HG02981 (cell line): ENCODE data around the gene TIMM10.

Experiments
- ATAC-seq: cut with Tn5 transposase; IDR thresholded peaks from one replicate; pipeline ENCODE4 v1.9.1; 2021; ENCODE audit warnings: mild to moderate bottlenecking, moderate library complexity; ENCODE audit not compliant: unreplicated experiment

Gene TIMM10, protein sequence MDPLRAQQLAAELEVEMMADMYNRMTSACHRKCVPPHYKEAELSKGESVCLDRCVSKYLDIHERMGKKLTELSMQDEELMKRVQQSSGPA

DNA sequence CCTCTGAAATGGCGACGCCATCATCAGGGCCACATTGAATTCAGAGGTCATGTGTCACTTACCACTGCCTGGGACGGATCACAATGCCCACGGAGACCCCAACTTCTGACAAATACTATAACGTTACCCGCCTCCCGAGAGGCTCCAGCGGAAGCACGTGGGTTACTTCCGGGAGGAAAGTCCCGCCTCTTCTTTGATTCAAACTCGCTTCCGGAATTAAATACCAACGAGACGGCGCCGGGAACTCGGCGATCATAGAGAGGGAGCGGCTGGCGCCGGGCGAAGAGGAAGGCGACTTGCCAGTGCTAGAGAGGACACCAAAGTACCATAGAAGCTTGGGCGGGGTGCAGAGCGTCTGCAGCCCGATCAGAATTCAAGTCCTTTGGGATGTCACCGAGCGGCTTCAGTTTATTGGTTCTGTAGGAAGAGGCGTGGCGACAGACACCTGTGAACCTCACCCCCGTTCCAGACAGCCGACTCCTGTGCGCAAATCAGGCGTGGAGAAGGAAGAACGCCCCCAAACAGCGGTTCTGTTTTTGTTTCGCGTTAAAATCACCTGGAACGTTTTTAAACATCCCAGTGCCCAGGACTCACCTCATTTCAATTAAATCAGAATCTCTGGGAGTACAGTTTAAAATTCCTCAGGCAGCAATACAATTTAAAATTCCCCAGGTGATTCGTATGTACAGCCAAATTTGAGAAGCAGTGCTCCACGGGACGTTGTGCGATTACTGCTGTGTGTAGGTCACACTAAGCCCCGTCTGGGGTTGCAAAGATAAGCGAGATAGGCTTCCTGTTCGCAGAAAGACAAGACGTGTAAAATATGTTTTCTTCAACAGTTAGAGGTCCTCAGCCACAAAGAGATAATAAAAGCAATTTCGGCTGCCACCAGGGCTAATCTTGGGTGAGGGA, at the start of gene TIMM10:
TSS of gene TIMM10 (minus strand) at position 159 of the 912 bp plus-strand sequence. CDS start 565 bp downstream, outside the sequence.
- peak; percentile 99 for ATAC-seq

DNA sequence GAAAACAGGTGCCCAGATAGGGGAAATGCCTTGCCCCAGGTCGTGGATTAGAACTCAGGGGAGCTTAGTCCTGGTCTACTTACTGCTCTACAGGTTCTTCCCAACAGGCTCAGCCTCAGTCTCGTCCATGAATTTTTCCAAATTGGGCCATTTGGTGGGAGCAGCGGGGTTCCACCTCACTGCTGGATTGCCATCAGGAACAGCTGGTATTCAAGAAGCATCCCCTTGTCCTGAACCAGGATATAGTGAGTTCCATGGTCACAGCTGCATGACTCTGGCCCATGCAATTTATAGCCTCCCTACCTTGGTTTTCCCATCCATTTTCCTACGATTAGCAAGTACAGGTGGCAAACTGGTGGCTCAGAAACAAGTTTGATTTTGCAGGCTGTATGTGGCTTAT, 43.5 kb upstream of the TIMM10 start:
- no peak for ATAC-seq

DNA sequence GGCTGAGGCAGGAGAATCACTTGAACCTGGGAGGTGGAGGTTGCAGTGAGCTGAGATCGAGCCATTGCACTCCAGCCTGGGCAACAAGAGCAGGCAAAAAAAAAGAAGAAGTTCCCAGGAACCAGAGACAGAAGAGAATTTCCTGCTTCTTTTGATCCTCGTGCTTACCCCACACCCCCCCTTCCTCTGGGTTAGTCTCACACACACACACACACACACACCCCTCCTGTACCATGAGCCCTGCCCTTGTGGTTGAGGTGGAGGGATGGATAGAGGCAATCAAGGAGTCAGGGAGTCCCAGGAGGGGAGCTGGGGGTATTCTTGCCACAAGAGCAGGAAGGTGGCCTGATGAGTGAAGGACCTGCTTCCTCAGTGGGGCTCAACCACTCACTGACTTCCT, 41.1 kb upstream of the TIMM10 start:
- ATAC-seq = no peak

DNA sequence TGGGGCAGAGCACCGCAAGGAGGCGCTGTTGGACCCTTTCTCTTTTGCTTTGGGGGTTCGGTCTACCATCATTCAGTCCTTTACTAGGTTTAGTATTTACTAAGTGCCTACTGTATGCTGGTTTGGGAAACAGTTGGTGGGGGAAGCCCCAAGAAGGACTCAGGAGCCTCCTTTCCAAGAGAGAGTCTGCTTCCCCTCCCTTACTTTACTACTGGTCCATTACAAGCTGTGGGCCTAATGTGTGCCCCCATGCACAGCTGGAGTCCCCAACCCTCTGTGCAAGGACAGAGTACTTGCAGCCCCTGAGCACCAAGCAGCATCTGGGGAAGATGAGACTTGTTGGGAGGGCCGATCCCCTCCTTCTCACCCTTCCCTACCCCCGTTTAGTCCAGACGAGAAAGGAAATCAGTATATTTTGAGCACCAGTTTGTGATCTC, 37.8 kb upstream of the TIMM10 start:
- peak; percentile 6 for ATAC-seq

DNA sequence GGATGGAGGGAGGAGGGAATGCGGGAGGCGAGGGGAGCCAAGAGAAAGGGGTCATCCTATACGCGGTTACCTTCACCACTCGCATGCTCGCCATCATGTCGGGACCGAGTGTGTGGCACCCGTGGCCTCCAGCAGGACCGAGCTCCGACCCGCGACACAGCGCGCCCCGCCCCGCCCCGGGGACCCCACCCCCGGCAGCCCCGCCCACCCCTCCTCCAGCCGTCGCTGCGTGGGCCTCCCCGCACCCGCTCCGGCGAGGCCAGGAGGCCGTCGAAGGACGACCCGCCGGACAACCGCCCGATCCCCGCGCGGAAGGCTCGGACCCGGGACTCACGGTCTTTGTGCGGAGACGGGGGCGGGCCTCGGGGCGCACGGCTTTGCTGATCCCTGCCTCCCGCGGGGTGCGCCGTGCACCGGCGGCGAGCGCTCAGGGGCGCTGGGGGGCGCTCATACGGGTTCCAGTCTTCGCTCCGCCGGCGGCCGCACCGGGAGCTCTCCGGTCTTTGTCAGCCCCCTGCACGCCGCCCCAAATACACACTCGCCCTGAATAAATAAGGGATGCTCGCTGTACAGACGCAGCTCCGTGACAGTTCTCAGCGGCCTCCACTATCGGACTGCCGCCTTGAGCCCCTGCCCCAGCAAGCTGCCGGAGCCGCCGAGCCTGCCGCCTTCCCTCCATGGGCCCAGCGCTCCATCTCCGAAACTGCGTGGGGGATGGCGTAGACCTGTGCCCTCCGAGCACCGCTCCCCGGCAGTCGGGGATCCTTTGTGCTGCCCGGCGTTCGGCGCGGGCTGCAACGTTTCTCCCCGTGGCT, 37.2 kb upstream of the TIMM10 start, which contains the start of gene UBE2L6:
TSS of gene UBE2L6 (minus strand) at position 158 of the 815 bp plus-strand sequence. CDS start at position 97, 61 bp downstream.
- peak; percentile 68 for ATAC-seq

DNA sequence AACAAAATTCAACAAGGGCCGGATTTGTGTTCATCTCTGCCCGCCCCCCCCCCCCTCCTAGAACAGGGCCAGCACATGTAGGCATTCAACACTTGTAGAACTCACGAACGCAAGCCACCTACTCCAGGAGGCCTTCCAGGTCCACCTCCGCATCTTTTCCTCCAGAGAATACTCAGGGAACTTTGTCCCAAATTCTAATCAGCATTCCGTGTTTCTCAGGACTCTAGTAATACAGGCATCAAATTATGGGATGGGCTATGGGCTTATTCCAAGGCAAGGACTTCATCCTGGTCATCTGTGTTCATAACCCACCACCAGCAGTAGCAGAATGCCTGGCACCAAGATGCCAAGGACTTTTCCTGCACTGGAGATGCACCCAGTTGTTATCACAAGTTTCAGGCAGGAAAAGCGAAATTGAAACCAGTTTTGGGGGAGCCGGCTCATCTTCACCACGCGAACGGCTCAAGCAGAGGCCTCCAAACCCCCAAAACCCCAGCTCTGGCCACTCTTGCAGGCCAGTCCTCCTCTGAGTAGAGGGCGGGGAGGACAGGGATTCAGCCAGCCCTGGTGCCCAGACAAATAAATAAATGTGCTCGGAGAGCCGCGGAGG, 36.5 kb upstream of the TIMM10 start:
- peak; percentile 1 for ATAC-seq

DNA sequence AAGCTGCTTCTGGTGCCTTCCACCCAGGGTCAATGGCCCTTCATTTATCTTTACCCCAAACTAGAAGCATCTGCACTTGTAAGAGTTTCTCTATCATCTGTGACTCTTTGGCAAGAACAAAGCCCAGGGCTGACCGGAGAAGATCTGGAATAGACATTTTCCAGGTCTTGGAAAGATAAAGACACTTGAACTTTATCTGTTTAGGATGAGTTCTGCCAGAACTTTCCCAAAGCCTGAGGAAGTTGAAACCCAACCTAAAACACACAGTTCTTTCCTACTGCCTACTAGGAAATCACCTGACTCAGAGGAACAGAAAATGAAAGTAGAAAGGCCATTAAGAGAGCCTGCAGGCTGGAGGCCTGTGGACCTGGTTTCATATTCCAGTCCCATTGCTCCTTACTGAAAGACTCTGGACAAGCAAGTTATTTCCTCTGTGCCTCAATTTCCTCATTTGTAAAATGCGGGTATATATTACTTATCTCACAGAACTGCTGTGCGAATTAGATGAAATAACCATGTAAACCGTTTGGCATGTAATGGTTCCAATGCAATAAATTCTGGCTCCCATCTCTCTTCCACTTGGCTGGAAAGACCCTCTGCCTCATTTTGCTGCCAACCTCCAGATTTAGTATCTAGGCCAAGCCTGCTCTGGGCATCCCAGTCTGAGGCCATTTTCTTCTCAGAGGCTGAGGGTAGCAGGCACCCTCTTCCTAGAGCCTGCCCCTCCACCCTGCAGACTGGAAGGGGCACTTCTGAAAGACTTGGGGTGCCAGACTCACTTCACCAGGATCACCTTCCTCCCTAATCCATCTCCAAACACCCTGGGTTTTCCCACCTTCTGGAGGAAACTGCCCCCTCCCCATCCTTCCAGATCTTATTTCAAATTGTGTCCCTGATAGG, 35.7 kb upstream of the TIMM10 start:
- ATAC-seq = peak; percentile 64

DNA sequence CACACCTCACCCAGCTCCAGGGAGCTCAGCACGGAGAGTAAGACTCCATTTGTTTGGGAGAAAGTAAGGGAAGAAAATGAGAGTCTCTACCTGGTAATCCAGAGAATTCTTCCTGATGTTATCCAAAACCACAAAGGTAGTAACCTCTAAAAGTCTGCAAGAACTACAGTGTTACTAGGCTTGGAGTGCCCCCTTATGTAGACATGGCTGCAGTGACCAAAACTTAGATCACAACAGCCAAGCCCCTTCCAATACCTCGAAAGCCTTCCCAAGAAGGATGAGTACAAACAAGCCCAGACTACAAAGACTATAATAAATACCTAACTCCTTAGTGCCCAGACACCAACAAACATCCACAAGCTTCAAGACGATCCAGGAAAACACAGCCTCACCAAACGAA, 32.0 kb upstream of the TIMM10 start:
- no peak for ATAC-seq

DNA sequence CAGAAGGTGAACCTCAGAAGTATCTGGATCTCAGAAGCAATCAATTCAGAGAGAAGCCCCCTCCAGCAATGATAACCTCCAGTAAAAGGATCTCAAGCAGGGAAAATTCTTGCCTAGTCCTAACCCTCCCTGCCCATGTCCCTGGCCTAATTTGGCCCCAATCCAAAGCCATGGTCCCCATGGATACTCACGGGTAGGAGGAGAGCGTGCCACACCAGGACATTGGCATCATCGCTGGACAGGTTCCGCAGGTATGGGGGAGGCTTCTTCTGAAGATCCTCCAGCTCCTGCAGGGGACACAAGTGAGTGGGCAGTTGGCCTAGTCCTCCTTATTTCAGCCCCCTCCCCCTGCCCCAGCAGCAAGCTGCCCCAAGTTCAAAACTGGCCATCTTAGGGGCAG, 29.6 kb upstream of the TIMM10 start:
- ATAC-seq = no peak

DNA sequence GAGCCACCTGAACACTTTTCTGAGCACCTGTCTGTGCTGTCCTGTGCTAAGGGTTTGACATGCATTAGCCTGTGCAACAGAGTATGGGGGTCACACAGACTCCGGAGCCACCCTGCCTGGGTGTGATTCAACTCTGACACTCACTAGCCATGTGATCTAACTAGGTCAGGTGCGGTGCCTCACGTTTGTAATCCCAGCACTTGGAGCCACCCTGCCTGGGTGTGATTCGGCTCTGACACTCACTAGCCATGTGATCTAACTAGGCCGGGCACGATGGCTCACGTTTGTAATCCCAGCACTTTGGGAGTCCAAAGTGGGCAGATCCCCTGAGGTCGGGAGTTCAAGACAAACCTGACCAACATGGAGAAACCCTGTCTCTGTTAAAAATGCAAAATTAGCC, 25.5 kb upstream of the TIMM10 start:
- no peak for ATAC-seq

DNA sequence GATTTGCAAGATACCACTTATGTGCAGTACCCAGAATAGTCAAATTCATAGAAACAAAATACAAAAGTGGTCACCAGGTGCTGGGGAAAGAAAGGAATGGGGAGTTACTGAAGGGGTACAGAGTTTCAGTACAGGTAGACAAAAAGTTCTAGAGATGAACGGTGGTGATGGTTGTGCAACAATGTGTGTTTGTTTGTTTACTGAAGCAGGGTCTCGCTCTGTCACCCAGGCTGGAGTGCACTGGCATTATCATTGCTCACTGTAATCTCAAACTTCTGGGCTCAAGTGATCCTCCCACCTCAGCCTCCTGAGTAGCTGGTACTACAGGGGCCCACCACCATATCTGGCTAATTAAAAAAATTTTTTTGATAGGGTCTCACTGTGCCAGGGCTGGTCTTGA, 24.8 kb upstream of the TIMM10 start:
- ATAC-seq = no peak

DNA sequence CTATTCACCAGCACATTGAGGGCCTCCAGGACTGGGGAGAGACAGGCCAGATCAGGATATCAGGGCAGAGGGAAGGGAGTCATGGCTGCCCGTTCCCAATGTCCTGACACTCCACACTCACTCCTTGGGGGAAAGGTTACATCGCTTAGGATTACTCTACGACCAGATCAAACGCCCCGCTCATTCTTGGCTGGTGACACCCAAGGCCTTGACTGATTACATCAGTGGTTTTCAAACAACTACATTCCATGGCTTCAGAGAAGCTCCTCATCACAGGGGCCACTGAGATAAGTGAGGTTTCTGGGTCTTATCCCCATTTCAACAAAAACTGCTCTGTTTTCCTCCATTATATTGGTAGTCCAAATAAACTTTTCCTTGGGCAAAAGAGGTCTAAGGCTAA, 21.9 kb upstream of the TIMM10 start:
- ATAC-seq = no peak

DNA sequence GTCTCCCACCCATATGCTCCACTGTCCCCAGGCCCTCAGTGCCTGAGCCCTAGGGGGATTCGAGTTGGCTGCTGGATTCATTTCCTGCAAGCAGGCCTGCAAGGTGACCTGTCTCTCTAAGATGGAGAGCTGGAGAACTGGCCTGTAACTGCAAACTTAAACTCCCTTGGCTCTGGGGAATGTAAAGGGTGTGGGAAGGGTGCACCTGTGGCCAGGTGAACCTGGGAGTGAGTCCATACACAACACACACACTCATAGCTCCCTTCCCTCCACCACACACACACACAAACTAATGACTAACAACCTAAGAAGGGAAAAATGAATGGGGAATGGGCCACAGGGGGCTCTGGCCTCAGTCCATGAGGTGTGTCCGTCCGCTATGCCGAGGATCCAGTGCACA, 21.4 kb upstream of the TIMM10 start:
- ATAC-seq = no peak

DNA sequence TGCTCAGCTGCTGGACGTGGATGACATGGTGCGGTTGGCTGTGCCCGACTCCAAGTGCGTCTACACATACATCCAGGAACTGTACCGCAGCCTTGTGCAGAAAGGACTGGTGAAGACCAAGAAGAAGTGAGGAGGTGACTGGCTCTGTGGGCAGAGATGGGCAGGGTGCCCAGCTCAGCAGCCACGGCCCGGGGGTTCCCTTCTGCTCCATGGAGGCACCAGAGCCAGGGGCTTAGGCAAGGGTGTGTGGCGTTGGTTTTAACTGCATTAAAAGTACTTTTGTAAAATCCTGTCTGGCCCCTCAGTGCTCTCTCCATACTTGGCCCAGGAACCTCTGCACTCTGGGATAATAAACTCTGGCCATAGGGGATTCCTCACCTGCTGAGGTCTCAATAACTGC, 19.4 kb upstream of the TIMM10 start:
- no peak for ATAC-seq

DNA sequence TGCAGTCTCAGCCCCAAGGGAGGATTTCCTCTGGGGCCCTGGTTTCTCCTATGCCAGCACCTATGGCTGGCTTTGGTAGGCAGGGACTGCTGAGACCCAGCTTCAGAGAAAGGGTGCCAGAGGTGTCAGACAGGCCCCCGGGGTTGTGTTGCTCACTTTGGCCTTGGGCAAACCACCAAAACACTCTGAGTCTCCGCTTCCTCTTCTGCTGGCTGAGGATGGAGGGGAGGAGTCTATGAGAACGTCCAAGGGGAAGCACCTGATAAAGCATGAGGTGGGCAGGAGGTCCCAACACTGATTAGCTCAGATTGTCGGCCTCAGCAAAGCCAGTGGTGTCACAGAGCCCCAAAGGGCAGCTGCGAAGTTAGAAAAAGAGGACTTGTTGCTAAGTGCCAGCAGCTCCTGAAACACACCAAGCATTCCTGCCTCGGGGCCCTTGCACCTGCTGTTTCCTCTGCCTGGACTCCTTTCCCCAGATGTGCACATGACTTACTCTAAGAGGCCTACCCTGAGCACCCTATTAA, 17.4 kb upstream of the TIMM10 start:
- peak; percentile 95 for ATAC-seq

DNA sequence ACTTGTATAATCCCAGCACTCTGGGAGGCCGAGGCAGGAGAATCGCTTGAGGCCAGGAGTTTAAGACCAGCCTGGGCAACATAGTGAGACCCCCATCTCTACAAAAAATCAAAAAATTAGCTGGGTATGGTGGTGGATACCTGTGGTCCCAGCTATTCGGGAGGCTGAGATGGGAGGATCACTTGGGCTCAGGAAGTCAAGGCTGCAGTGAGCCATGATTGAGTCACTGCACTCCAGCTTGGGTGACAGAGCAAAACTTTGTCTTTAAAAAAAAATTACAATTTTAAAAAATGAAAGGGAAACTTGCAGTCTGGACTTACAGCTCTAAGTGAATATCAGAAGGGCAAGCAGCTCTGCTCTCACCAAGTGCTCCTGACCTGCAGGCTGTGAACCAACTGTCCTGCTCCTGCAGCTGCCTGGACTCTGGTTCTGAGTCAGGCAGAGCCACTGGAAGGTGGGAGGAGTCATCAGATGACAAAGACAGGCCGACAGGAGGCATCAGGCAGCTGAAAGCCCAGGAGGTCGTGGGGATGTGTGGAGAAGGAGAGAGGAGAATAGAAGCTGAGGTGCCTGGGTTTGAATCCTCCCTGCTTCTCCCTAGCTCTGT, 16.4 kb upstream of the TIMM10 start:
- ATAC-seq = no peak

DNA sequence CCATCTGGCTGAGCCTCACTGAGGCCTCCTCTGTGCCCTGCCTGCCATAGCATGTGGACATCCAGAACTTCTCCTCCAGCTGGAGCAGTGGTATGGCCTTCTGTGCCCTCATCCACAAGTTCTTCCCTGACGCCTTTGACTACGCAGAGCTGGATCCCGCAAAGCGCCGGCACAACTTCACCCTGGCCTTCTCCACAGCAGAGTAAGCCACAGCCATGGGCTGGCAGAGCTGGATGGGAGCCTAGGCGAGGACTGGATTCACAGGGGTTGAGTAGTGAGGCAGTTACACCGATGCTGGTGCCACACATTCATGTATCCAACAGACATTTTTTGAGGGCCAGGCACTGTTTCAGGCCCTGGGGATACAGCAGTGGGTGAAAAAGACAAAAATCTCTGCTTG, 15.9 kb upstream of the TIMM10 start:
- ATAC-seq = no peak

DNA sequence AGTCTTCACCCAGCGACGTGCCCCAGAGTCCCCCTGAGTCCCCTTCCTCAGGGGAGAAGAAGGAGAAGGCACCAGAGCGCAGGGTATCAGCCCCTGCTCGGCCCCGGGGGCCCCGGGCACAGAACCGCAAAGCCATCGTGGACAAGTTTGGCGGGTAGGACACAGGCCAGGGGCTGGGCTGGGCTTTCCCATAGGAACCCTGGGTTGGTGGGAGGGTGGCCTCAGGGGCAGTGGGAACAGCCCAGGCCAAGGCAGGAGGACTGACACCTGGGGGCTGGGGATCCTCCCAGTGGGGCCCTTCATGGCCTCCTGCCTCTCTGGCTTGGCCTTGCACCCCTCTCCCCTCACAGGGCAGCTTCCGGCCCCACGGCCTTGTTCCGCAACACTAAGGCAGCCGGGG, 15.3 kb upstream of the TIMM10 start:
- ATAC-seq = no peak

DNA sequence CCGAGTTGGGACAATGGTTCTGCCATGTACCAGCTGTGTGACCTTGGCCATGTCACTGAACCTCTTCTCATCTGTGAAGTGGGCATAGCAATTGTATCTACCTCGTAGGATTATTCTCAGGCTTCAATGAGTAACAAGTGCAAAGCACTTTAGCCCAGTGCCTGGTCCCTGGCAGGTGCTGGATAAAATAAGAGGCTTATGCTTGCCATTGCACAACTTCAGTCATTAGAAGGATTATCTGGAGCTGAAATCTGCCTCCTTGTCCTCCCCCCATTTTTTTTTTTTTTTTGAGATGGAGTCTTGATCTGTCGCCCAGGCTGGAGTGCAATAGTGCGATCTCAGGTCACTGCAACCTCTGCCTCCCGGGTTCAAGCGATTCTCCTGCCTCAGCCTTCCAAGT, 14.0 kb upstream of the TIMM10 start:
- no peak for ATAC-seq
